Left ventricle myocardium superior (tissue), 1 donor: Measurements from ENCODE around the gene NOTUM. TPM values are rescaled to one million over a fixed set of nuclear protein-coding genes. Genes with fewer than 3 reads are reported as not detected.

Experiments
- ATAC-seq: fragments of 200-7000 bp; cut with Tn5 transposase; one replicate; pipeline ENCODE4 v1.9.1; 2020; ENCODE audit warnings: mild to moderate bottlenecking, moderate library complexity
- DNase-seq: peaks from one replicate; pipeline ENCODE4 v3.0.0-alpha.2; 2020
- intact Hi-C: fragments of 100-400 bp; cut with micrococcal nuclease; formaldehyde crosslinking; loops from one replicate; pipeline ENCODE4 v1.11.0; 2022
- long read RNA-seq: library from polyadenylated mRNA; unstranded; transcript quantifications from one replicate; pipeline ENCODE4 v2.0.0, GENCODE V29; 2021
- total RNA-seq: library from RNA; stranded (reverse); fragmentation: NEBNext Ultra II Directional; extraction: Animal tissue kit (Norgen Biotek cat#: 25700); gene quantifications from one replicate; pipeline ENCODE4 v1.2.1, GENCODE V29; 2021
- donor health status: DM: no; HTN: yes; CAD: no; lungs with severe emphysema.

NOTUM gene
- total RNA-seq: 0.52 TPM
- long read RNA-seq, partial matches to known transcripts: 1 of 2 reads
- long read RNA-seq, other reads (novel, unspliced or antisense): 1 of 2 reads

- intact Hi-C loops: no loop called here
Measured at GRCh38 chr17:81961087-81961511, at the start of gene NOTUM. Gene NOTUM (minus strand): TSS chr17:81961187. CDS start chr17:81960909, 278 bp downstream.

GRCh38 chr17:82009413-82009812, 48.4 kb upstream of the NOTUM start:
- ATAC-seq (no peak), DNase-seq (no peak)
- intact Hi-C loops: no loop called here

More at GRCh38 chr17:81961087-81961511, at the start of gene NOTUM:
- DNase-seq (no peak), ATAC-seq (no peak)

GRCh38 chr17:82008941-82009405, 48.0 kb upstream of the NOTUM start:
- ATAC-seq: peak; percentile 9
- peak; percentile 77 for DNase-seq
- intact Hi-C loops: no loop called here

- DNase-seq: no peak
- intact Hi-C loops: no loop called here
- ATAC-seq: no peak
Measured at GRCh38 chr17:82008258-82008940, 47.4 kb upstream of the NOTUM start.

- intact Hi-C loops: no loop called here
- DNase-seq (no peak), ATAC-seq (no peak)
Measured at GRCh38 chr17:82007495-82008257, 46.7 kb upstream of the NOTUM start.

GRCh38 chr17:82007228-82007494, 46.2 kb upstream of the NOTUM start:
- DNase-seq (no peak), ATAC-seq (no peak)
- intact Hi-C loops: no loop called here

- intact Hi-C loops: no loop called here
- DNase-seq (no peak), ATAC-seq (peak; percentile 54)
Measured at GRCh38 chr17:82006468-82007227, 45.7 kb upstream of the NOTUM start.

- intact Hi-C loops: no loop called here
- no peak for DNase-seq
Measured at GRCh38 chr17:82005701-82006348, 44.8 kb upstream of the NOTUM start.

GRCh38 chr17:82004517-82005455, 43.8 kb upstream of the NOTUM start:
- ATAC-seq: no peak
- intact Hi-C loops: no loop called here
- no peak for DNase-seq

More at GRCh38 chr17:82005701-82006348, 44.8 kb upstream of the NOTUM start:
- ATAC-seq: no peak

GRCh38 chr17:82003411-82004381, 42.7 kb upstream of the NOTUM start:
- ATAC-seq: peak; percentile 55
- intact Hi-C loops: no loop called here
- peak; percentile 70 for DNase-seq

GRCh38 chr17:82001571-82002056, 40.6 kb upstream of the NOTUM start:
- intact Hi-C loops: no loop called here
- DNase-seq: no peak
- ATAC-seq: no peak

GRCh38 chr17:82000803-82001570, 40.0 kb upstream of the NOTUM start:
- intact Hi-C loops: no loop called here
- DNase-seq (no peak), ATAC-seq (no peak)

GRCh38 chr17:81999976-82000802, 39.2 kb upstream of the NOTUM start:
- DNase-seq (no peak), ATAC-seq (no peak)
- intact Hi-C loops: no loop called here

- no peak for ATAC-seq
- intact Hi-C loops: no loop called here
Measured at GRCh38 chr17:81999587-81999975, 38.6 kb upstream of the NOTUM start.

GRCh38 chr17:81998691-81999438, 37.9 kb upstream of the NOTUM start:
- DNase-seq (no peak), ATAC-seq (no peak)
- intact Hi-C loops: no loop called here

More at GRCh38 chr17:81999587-81999975, 38.6 kb upstream of the NOTUM start:
- no peak for DNase-seq
